Activated T-cell treated with anti-CD3 and anti-CD28 coated beads, Interleukin-2, amount 50 U/mL, for 72 hours (primary cell): ENCODE measurements around the gene ANKRD44. TPM values are rescaled to one million over a fixed set of nuclear protein-coding genes. Genes with fewer than 3 reads are reported as not detected.

Source experiments
- ATAC-seq, 2 donors: fragments of 150-1000 bp; cut with Tn5 transposase; replicated peaks in 1 of 2; 2 replicates each; pipeline ENCODE4 v1.10.0; 2021; ENCODE audit warnings: moderate library complexity in 2 of 2, mild to moderate bottlenecking in 1 of 2
- DNase-seq, 2 donors: peaks; one replicate each; pipeline ENCODE4 v3.0.0; 2021 to 2022; ENCODE audit warnings: mixed read lengths in 1 of 2
- H3K27ac Mint-ChIP-seq: one replicate; pipeline ENCODE4 v1.8.0; 2022; ENCODE audit warnings: mild to moderate bottlenecking, moderate library complexity, mixed read lengths
- H3K27me3 Mint-ChIP-seq: one replicate; pipeline ENCODE4 v1.8.0; 2022; ENCODE audit warnings: low read depth, mixed read lengths
- H3K36me3 Mint-ChIP-seq, 2 donors: one replicate each; pipeline ENCODE4 v1.8.0; 2022; ENCODE audit warnings: mixed read lengths in 2 of 2, mild to moderate bottlenecking in 1 of 2; ENCODE audit not compliant: insufficient read depth in 2 of 2
- H3K4me1 Mint-ChIP-seq: one replicate; pipeline ENCODE4 v1.8.0; 2022; ENCODE audit warnings: low read depth, mixed read lengths
- H3K4me3 Mint-ChIP-seq, 2 donors: one replicate each; pipeline ENCODE4 v1.8.0; 2022; ENCODE audit warnings: mild to moderate bottlenecking in 2 of 2, mixed read lengths in 2 of 2, moderate library complexity in 2 of 2
- H3K9me3 Mint-ChIP-seq, 2 donors: one replicate each; pipeline ENCODE4 v1.8.0; 2022; ENCODE audit warnings: mixed read lengths in 2 of 2
- total RNA-seq, 2 donors: library from RNA; stranded (reverse); gene quantifications; one replicate each; pipeline ENCODE4 v1.2.3, GENCODE V29; 2022

ANKRD44 gene
- total RNA-seq, 2 donors from 2014 or later = 114 to 141 TPM

DNA sequence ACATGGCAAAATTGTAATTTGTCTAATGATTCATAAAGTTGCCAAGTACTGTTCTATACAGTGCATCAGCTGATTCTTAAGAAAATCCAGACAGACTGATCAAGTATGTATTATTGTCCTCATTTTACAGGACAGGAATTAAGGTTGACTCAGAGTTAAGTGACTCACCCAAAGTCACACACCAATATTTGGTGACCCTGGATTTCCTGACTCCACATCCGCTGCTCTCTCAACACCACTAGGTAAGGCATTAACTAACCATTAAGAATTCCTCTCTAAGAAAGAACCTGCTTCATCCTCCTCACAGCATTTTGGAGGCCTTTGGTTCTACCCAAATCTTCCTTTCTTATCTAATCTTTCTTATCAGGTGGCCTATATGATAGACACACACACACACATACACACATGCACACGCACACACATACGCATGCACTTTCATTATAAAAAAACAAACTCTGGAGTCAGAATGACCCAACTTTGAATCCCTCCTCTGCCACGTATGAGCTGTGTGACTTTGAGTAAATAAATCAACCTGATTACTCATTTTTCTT, 150.8 kb downstream of the ANKRD44 start:
- Mint-ChIP-seq H3K4me3 (peak overlapping the region; percentile 4 to 61), H3K4me1 (peaks cover 71% of the 10 kb centered on the region), H3K27me3 (no peaks in the 10 kb centered on the region), H3K36me3 (peaks cover 4 to 20% of the 10 kb centered on the region in 2 donors), H3K27ac (peak overlapping the region; percentile 82), H3K9me3 (no peaks in the 10 kb centered on the region)
- ATAC-seq = peak; percentile 78 to 88
- DNase-seq = peak; percentile 26 to 29

DNA sequence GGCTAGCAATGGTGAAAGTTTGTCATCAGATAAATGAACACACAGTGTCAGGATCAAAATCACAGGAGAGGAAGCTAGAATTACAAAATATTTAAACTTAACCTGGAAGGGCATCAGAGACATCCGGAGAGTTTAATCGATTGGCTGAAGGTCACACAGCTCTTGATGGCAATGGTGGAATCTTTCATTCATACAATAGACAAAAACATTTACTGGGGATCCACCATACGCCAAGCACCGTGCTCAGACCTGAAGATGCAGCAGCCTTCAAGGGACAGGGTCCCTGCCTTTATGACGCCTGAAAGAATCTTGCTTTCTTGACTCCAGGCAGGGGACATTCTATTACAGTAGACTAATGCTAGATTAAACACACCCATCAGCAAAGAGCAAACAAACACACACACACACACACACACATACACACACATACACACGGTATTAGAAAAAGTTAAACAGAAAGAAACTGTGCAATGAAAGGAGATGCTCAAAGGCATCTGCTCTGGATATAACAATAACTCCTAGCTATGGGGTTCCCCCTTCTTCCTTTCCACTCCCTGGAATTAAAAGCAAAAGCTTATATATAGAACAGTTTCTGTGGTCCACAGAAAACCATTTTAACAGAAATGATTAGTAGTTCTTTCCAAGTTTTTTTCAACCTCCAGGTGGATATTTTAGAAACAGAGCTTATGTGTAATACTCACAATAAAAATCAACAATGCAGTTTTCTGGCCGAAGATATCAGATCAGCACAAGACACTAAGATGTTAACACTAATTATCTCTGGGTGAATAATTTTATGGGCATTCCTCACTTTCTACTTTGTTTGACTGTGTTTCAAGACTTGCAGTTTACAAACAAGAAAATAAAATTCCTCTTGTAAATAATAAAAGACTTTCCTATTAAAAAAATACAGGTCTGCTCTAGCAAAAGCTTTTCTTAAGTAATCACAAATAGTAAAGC, 151.7 kb downstream of the ANKRD44 start:
- Mint-ChIP-seq H3K9me3 (no peaks in the 10 kb centered on the region), H3K4me1 (peaks cover 75% of the 10 kb centered on the region), H3K27ac (peak overlapping the region; percentile 82), H3K4me3 (peak overlapping the region; percentile 42 to 61), H3K36me3 (peaks cover 4 to 20% of the 10 kb centered on the region in 2 donors), H3K27me3 (no peaks in the 10 kb centered on the region)
- DNase-seq (no peak), ATAC-seq (no peak)

DNA sequence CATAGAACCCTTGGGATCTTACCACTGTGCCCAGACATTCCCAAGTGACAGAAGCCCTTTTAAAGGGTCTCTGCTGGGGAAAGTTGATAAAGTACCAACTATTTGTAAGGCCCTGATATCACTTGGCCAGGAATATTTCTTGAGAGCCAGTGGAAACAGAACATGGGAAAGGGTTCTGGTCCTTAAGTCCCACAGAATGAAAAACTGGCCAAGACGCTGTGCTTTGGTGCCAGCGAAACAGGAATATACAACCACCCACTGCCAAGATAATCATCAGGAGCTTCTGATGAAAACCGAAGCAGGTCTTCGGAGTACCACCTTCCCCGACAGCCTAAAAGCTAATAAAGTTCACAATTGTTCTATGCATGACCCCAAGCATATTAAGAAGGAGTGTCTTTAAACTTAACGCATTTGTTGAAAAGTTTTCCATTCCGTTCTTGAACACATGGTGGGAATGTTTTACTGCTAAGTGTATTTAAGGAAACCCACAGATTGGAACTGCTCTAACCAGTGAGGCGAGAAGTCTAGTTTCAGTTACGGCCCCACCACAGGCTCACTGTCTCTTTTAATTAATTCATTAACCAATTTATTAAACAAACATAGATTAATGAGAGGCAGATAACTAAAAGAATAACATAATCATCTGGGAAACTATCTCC, 152.6 kb downstream of the ANKRD44 start:
- Mint-ChIP-seq H3K36me3 (peaks cover 4 to 18% of the 10 kb centered on the region in 2 donors), H3K4me3 (peak overlapping the region in 1 of 2 donors; percentile 61)
- ATAC-seq = no peak

DNA sequence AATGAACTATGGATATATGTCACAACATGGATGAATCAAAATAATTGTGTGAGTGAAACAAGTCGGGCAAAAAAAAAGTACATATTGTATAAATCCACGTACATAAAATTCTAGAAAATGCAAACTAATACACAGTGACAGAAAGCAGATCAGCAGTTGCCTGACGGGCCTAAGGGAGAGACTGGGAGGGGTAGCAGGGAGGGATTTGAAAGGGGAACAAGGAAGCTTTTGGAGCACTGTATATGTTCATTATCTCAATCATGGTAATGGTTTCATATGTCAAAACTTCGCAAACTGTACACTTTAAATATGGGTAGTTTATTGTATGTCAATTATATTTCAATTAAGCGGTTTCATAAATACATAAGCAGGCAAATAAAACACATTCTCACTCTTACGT, 153.8 kb downstream of the ANKRD44 start:
- no peaks in the 10 kb centered on the region for H3K27me3 Mint-ChIP-seq
- DNase-seq (no peak), ATAC-seq (no peak)
- peaks cover 76% of the 10 kb centered on the region for H3K4me1 Mint-ChIP-seq
- H3K36me3 Mint-ChIP-seq = peaks cover 4 to 15% of the 10 kb centered on the region in 2 donors
- H3K4me3 Mint-ChIP-seq = no peak overlapping the region
- H3K27ac Mint-ChIP-seq = peak overlapping the region; percentile 77
- no peaks in the 10 kb centered on the region for H3K9me3 Mint-ChIP-seq

More for the DNA sequence above, 152.6 kb downstream of the ANKRD44 start:
- peaks cover 76% of the 10 kb centered on the region for H3K4me1 Mint-ChIP-seq
- no peaks in the 10 kb centered on the region for H3K9me3 Mint-ChIP-seq
- peak overlapping the region; percentile 3 for H3K27ac Mint-ChIP-seq
- no peaks in the 10 kb centered on the region for H3K27me3 Mint-ChIP-seq
- DNase-seq = no peak

DNA sequence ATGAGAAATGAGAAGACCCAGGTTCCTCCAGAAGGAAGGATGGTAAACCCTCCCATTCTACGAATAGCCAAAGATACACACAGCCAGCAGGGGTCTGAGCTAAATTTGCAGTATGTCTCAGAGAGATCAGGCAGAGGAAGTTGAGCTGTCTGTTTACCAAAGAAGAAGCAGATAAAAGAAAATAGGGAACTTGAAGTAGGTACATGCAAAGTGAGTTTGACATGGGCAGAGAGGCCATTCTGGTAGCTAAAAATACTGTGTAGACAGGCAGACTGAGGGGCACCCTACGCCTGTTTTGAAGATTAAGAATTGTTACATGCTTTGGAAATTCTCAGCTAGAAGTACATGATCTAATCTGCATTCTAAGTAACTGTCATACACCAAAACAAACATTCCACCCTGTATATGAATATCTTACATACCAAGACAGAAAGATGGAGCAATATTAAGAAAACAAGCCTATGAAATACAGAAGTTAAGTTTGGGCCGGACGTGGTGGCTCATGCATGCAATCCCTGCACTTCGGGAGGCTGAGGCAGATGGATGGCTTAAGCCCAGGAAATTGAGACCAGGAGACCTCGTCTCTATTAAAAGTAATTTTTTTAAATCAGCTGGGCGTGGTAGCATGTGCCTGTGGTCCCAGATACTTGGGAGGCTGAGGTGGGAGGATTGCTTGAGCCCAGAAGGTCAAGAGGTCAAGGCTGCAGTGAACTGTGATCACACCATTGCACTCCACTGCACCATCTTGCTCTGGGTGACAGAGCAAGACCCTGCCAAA, 157.9 kb downstream of the ANKRD44 start:
- H3K9me3 Mint-ChIP-seq = no peaks in the 10 kb centered on the region
- H3K36me3 Mint-ChIP-seq = peaks cover 4 to 12% of the 10 kb centered on the region in 2 donors
- DNase-seq (no peak), ATAC-seq (peak; percentile 49 to 67)
- H3K27ac Mint-ChIP-seq = peak overlapping the region; percentile 96
- no peaks in the 10 kb centered on the region for H3K27me3 Mint-ChIP-seq
- peaks cover 84% of the 10 kb centered on the region for H3K4me1 Mint-ChIP-seq
- peak overlapping the region; percentile 61 to 82 for H3K4me3 Mint-ChIP-seq

GRCh38 chr2:197149546-197149945, 161.0 kb downstream of the ANKRD44 start:
- Mint-ChIP-seq H3K36me3 (peaks cover 0 to 4% of the 10 kb centered on the region in 2 donors), H3K9me3 (no peaks in the 10 kb centered on the region), H3K4me1 (peaks cover 99% of the 10 kb centered on the region), H3K27ac (peak overlapping the region; percentile 86), H3K27me3 (no peaks in the 10 kb centered on the region), H3K4me3 (no peak overlapping the region)
- ATAC-seq = peak in 1 of 2 donors; percentile 18
- DNase-seq = no peak

- Mint-ChIP-seq H3K9me3 (no peaks in the 10 kb centered on the region), H3K36me3 (peaks cover 2 to 9% of the 10 kb centered on the region in 2 donors), H3K27ac (peak overlapping the region; percentile 74), H3K4me3 (no peak overlapping the region), H3K4me1 (peaks cover 89% of the 10 kb centered on the region), H3K27me3 (no peaks in the 10 kb centered on the region)
- no peak for DNase-seq
- no peak for ATAC-seq
Observed at GRCh38 chr2:197148401-197148800, 162.2 kb downstream of the ANKRD44 start.

- DNase-seq (no peak), ATAC-seq (no peak)
- peaks cover 4 to 9% of the 10 kb centered on the region in 2 donors for H3K36me3 Mint-ChIP-seq
- H3K27ac Mint-ChIP-seq = peak overlapping the region; percentile 64
- H3K4me1 Mint-ChIP-seq = peaks cover 85% of the 10 kb centered on the region
- no peak overlapping the region for H3K4me3 Mint-ChIP-seq
- no peaks in the 10 kb centered on the region for H3K9me3 Mint-ChIP-seq
- no peaks in the 10 kb centered on the region for H3K27me3 Mint-ChIP-seq
Observed at GRCh38 chr2:197147942-197148341, 162.6 kb downstream of the ANKRD44 start.

DNA sequence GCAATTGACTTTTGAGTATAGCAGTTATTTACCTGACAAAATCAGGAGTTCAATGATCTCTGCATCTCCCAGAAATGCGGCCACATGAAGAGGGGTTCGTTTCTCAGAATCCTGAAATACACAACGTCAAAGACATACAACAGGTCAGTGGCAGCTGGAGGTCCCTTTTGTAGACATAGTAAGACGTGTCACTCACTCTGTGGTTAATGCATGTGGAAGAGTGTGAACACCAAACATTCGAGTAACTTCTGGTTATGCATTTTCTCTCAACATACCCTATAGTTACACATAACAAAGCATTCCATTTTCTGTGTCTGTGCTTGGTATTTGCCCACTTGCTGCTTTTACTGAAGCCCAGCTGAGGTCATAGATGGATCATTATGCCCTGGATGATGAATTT, 163.6 kb downstream of the ANKRD44 start:
- DNase-seq (no peak), ATAC-seq (peak; percentile 22 to 42)
- Mint-ChIP-seq H3K27me3 (no peaks in the 10 kb centered on the region), H3K9me3 (no peaks in the 10 kb centered on the region), H3K4me3 (peak overlapping the region in 1 of 2 donors; percentile 2), H3K4me1 (peaks cover 83% of the 10 kb centered on the region), H3K27ac (peak overlapping the region; percentile 64), H3K36me3 (peaks cover 5 to 9% of the 10 kb centered on the region in 2 donors)

GRCh38 chr2:197145471-197146056, 165.0 kb downstream of the ANKRD44 start:
- H3K9me3 Mint-ChIP-seq = no peaks in the 10 kb centered on the region
- ATAC-seq = peak; percentile 64 to 78
- peaks cover 81% of the 10 kb centered on the region for H3K4me1 Mint-ChIP-seq
- peak overlapping the region; percentile 89 for H3K27ac Mint-ChIP-seq
- H3K36me3 Mint-ChIP-seq = peaks cover 5 to 13% of the 10 kb centered on the region in 2 donors
- H3K4me3 Mint-ChIP-seq = peak overlapping the region in 1 of 2 donors; percentile 34
- no peaks in the 10 kb centered on the region for H3K27me3 Mint-ChIP-seq
- no peak for DNase-seq

DNA sequence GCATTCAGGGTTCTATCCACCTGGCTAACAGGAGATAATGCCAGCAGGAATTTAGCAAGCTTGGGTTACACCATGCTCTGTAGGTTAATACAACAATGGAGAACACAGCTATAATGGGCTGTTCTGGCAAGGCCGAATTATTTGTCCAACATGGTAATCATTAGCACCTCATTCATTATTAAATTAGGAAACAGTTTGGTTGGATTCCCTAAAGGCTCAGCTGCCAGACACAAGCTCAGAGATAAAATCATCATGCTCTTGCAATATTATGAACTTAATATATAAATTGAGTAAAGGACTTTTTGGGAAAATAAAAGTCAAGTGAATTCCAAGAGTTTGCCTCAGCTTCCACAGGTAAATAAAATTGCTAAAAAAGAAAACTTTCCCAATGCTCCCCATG, 166.4 kb downstream of the ANKRD44 start:
- peak overlapping the region; percentile 70 for H3K27ac Mint-ChIP-seq
- no peaks in the 10 kb centered on the region for H3K9me3 Mint-ChIP-seq
- H3K4me1 Mint-ChIP-seq = peaks cover 78% of the 10 kb centered on the region
- H3K27me3 Mint-ChIP-seq = no peaks in the 10 kb centered on the region
- ATAC-seq = no peak
- peaks cover 5 to 13% of the 10 kb centered on the region in 2 donors for H3K36me3 Mint-ChIP-seq
- H3K4me3 Mint-ChIP-seq = no peak overlapping the region
- no peak for DNase-seq
